HepG2 (cell line): ENCODE measurements around the gene TUBB. TPM values are rescaled to one million over a fixed set of nuclear protein-coding genes. Genes with fewer than 3 reads are reported as not detected.

Experiments
- CCDC6 ChIP-seq: sonication (generic); formaldehyde crosslinking; IDR thresholded peaks from 2 replicates; pipeline ENCODE4 v1.8.1; 2022; ENCODE audit warnings: mild to moderate bottlenecking, missing genetic modification reagents, moderate library complexity
- GABPA ChIP-seq, 2 experiments: IDR thresholded peaks; 2 replicates each; pipeline ENCODE4 v1.6.1; 2011 to 2016; ENCODE audit warnings: low read depth in 2 of 2, low read length in 1 of 2, missing biosample characterization in 1 of 2, missing genetic modification characterization in 1 of 2
- HOXA7 ChIP-seq: sonication (generic); formaldehyde crosslinking; IDR thresholded peaks from 2 replicates; pipeline ENCODE4 v1.8.1; 2022; ENCODE audit warnings: mild to moderate bottlenecking, missing genetic modification reagents, moderate library complexity
- KDM3A ChIP-seq: IDR thresholded peaks from 2 replicates; pipeline ENCODE4 v1.6.1; 2018; ENCODE audit warnings: low read depth, missing compliant biosample characterization
- MED1 ChIP-seq: sonication (generic); formaldehyde crosslinking; IDR thresholded peaks from 2 replicates; pipeline ENCODE4 v1.4.0; 2020; ENCODE audit warnings: missing genetic modification reagents
- NFAT5 ChIP-seq: sonication (generic); formaldehyde crosslinking; IDR thresholded peaks from 2 replicates; pipeline ENCODE4 v1.4.0; 2020; ENCODE audit warnings: missing genetic modification reagents
- NFYC ChIP-seq: IDR thresholded peaks from 2 replicates; pipeline ENCODE4 v1.6.1; 2016; ENCODE audit warnings: missing genetic modification reagents, missing compliant biosample characterization
- SMYD3 ChIP-seq: sonication (generic); formaldehyde crosslinking; IDR thresholded peaks from 2 replicates; pipeline ENCODE4 v1.8.1; 2023; ENCODE audit warnings: mild to moderate bottlenecking, missing genetic modification reagents
- TBL1XR1 ChIP-seq: fragments of 150-350 bp; IDR thresholded peaks from 2 replicates; pipeline ENCODE4 v1.6.1; 2014; ENCODE audit warnings: borderline replicate concordance, low read length; ENCODE audit not compliant: partially characterized antibody
- THAP11 ChIP-seq: IDR thresholded peaks from 2 replicates; pipeline ENCODE4 v1.6.1; 2016; ENCODE audit warnings: missing biosample characterization, missing genetic modification reagents
- ZBTB14 ChIP-seq: sonication (generic); formaldehyde crosslinking; IDR thresholded peaks from 2 replicates; pipeline ENCODE4 v1.4.0; 2020; ENCODE audit warnings: missing genetic modification reagents
- ZNF260 ChIP-seq: sonication (generic); formaldehyde crosslinking; IDR thresholded peaks from 2 replicates; pipeline ENCODE4 v1.4.0; 2020; ENCODE audit warnings: missing genetic modification reagents, low read depth, mild to moderate bottlenecking, borderline replicate concordance
- ZNF333 ChIP-seq: sonication (generic); formaldehyde crosslinking; IDR thresholded peaks from 2 replicates; pipeline ENCODE4 v1.4.0; 2020; ENCODE audit warnings: mild to moderate bottlenecking, missing genetic modification reagents, borderline replicate concordance
- ZNF383 ChIP-seq: sonication (generic); formaldehyde crosslinking; IDR thresholded peaks from 2 replicates; pipeline ENCODE4 v1.4.0; 2020; ENCODE audit warnings: missing genetic modification reagents, mild to moderate bottlenecking, borderline replicate concordance
- ZNF614 ChIP-seq: IDR thresholded peaks from 2 replicates; pipeline ENCODE4 v1.6.1; 2018; ENCODE audit warnings: missing biosample characterization, missing genetic modification reagents, inconsistent platforms, borderline replicate concordance
- ZNF800 ChIP-seq: sonication (generic); formaldehyde crosslinking; IDR thresholded peaks from 2 replicates; pipeline ENCODE4 v1.4.0; 2020; ENCODE audit warnings: missing genetic modification reagents
- ZNF878 ChIP-seq: sonication (generic); formaldehyde crosslinking; IDR thresholded peaks from 2 replicates; pipeline ENCODE4 v1.8.1; 2023; ENCODE audit warnings: mild to moderate bottlenecking, missing genetic modification reagents, moderate library complexity
- ZNF883 ChIP-seq: sonication (generic); formaldehyde crosslinking; IDR thresholded peaks from 2 replicates; pipeline ENCODE4 v1.5.1; 2020; ENCODE audit warnings: mild to moderate bottlenecking, missing genetic modification reagents; ENCODE audit errors: not compliant biosample characterization
- polyA plus RNA-seq, 8 experiments: library from polyadenylated mRNA; depleted of rRNA in 3 of 8; stranded (reverse) in 7 of 8; unstranded in 1 of 8; fragments of >200 nt; fragmentation: Illumina TruSeq in 4 of 8; extraction: Trizol in 4 of 8; gene quantifications; 2 replicates each; pipeline versions ENCODE4 v1.2.1 to v1.2.3, GENCODE V29; 2011 to 2016; ENCODE audit warnings: low read depth in 4 of 8, missing spikeins in 1 of 8, mixed read lengths in 1 of 8; ENCODE audit not compliant: insufficient read depth in 1 of 8
- total RNA-seq, 5 experiments: library from RNA; depleted of rRNA; stranded (reverse); fragments of >200 nt; fragmentation: Illumina TruSeq; extraction: Trizol; gene quantifications; 2 replicates each; pipeline ENCODE4 v1.2.3, GENCODE V29; 2016; ENCODE audit warnings: low read depth in 1 of 5

Gene TUBB
- total and polyA plus RNA-seq, 2 of the 13 experiments (the other 11 are each of a cell fraction or from before 2014, with no cell fraction given): 911 to 1,163 TPM

GRCh38 chr6:30742316-30743098 is 22.4 kb downstream of the TUBB start, which contains the start of gene FLOT1 (continued):
- peak; percentile 64; the same call in 1 of the 2 replicates for TF ChIP-seq ZNF383 (CRISPR knock-in tag)
- TF ChIP-seq KDM3A: peak; percentile 81
- peak; percentile 90 for TF ChIP-seq TBL1XR1
- peak; percentile 15; the same call in 1 of the 2 replicates for TF ChIP-seq SMYD3 (CRISPR knock-in tag)
- peak; percentile 95 for TF ChIP-seq CCDC6 (CRISPR knock-in tag)
- peak; percentile 92 for TF ChIP-seq ZNF883 (CRISPR knock-in tag)
- peak; percentile 88 for TF ChIP-seq ZNF614 (CRISPR knock-in tag)
- peak; percentile 97 for TF ChIP-seq HOXA7 (CRISPR knock-in tag)
- no peak for TF ChIP-seq GABPA (IDR thresholded peaks at IDR 0.05; ENCODE audit: low read depth, low read length)
- no peak for TF ChIP-seq GABPA (CRISPR knock-in tag; IDR thresholded peaks at IDR 0.05; ENCODE audit: low read depth)
- peak; percentile 76 for TF ChIP-seq NFAT5 (CRISPR knock-in tag)
- no peak; the same call in 1 of the 2 replicates for TF ChIP-seq NFYC (CRISPR knock-in tag)
- TF ChIP-seq MED1 (CRISPR knock-in tag): peak; percentile 80
- TF ChIP-seq THAP11 (CRISPR knock-in tag): peak; percentile 85
- peak; percentile 71; the same call in 1 of the 2 replicates for TF ChIP-seq ZNF333 (CRISPR knock-in tag)
- peak; percentile 50; the same call in 1 of the 2 replicates for TF ChIP-seq ZBTB14 (CRISPR knock-in tag)
- peak; percentile 82 for TF ChIP-seq ZNF260 (CRISPR knock-in tag)
- TF ChIP-seq ZNF878: peak; percentile 73; the same call in 1 of the 2 replicates
- peak; percentile 1; the same call in 1 of the 2 replicates for TF ChIP-seq ZNF800 (CRISPR knock-in tag)
